Measurements from ENCODE around the gene RNF207.

DNA sequence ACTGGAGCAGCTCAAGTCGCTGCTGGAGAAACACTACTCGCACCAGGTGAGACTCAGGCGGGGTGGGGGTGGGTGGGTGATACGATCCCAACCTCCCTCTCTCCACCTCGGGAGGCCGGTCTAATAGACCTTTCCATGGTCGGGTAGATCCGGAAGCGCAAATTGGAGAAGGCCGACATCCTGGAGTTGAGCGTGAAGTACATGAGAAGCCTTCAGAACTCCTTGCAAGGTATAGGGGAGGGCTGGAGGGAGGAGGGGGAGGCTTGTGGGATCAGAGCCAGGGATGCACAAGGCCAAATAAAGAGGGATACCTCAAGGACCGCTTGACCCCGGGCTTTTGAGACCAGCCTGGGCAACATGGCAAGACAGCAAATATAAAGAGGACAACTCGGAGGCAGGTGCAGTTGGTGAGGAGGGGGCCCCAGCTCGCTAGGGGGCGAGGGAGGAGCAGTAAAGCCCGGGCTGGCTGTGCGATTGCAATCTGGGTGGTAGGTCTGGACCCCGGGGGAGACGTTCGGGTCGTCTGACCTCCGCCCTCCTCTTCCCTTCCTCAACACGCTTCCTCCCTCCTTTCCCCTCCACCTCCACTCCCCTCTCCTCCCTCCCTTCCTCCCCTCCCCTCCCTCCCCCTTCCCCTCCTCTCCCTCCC is 38.6 kb downstream of the RNF207 start:
- TF ChIP-seq, protein P1, sequence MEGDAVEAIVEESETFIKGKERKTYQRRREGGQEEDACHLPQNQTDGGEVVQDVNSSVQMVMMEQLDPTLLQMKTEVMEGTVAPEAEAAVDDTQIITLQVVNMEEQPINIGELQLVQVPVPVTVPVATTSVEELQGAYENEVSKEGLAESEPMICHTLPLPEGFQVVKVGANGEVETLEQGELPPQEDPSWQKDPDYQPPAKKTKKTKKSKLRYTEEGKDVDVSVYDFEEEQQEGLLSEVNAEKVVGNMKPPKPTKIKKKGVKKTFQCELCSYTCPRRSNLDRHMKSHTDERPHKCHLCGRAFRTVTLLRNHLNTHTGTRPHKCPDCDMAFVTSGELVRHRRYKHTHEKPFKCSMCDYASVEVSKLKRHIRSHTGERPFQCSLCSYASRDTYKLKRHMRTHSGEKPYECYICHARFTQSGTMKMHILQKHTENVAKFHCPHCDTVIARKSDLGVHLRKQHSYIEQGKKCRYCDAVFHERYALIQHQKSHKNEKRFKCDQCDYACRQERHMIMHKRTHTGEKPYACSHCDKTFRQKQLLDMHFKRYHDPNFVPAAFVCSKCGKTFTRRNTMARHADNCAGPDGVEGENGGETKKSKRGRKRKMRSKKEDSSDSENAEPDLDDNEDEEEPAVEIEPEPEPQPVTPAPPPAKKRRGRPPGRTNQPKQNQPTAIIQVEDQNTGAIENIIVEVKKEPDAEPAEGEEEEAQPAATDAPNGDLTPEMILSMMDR (IDR thresholded peaks at IDR 0.05; ENCODE audit: low read depth, low read length) = no peak
- no peak for TF ChIP-seq POLR2A (IDR thresholded peaks at IDR 0.05; ENCODE audit: extremely low read depth, insufficient read length)
